DMS79 treated with DMSO at 0.1 percent for 48 hours (cell line): ENCODE data around the gene FUOM.

ENCODE experiments used
- DNase-seq: peaks from one replicate; lab custom pipeline; 2025; lab: John Stamatoyannopoulos, UW

The FUOM gene, protein sequence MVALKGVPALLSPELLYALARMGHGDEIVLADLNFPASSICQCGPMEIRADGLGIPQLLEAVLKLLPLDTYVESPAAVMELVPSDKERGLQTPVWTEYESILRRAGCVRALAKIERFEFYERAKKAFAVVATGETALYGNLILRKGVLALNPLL

GRCh38 chr10:133357285-133358161 lies at the start of gene FUOM:
Gene FUOM, minus strand, starts transcription at chr10:133358019. Its CDS starts 12 bp downstream, at chr10:133358007.
- no peak for DNase-seq

DNA sequence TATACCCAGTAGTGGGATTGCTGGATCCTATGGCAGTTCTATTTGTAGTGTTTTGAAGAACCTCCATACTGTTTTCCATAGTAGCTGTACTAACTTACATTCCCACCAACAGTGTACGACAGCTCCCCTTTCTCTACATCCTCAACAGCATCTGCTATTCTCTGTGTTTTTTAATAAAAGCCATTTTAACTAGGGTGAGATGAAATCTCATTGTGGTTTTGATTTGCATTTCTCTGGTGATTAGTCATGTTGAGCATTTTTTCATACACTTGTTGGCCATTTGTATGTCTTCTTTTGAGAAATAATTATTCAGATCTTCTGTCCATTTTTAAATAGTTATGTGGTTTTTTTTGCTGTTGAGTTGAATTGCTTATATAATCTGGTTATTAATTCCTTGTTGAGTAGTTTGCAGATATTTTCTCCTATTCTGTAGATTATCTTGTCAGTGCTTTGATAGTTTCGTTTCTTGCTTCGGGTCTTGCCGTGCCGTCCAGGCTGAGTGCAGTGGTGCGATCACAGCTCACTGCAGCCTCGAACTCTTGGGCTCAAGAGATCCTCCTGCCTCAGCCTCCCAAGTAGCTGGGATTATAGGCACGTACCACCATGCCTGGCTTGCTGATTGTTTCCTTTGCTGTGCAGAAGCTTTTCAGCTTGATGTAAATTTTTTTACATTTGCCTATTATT lies 48.2 kb upstream of the FUOM start:
- no peak for DNase-seq

GRCh38 chr10:133405272-133405671 lies 47.5 kb upstream of the FUOM start:
- DNase-seq: no peak

DNA sequence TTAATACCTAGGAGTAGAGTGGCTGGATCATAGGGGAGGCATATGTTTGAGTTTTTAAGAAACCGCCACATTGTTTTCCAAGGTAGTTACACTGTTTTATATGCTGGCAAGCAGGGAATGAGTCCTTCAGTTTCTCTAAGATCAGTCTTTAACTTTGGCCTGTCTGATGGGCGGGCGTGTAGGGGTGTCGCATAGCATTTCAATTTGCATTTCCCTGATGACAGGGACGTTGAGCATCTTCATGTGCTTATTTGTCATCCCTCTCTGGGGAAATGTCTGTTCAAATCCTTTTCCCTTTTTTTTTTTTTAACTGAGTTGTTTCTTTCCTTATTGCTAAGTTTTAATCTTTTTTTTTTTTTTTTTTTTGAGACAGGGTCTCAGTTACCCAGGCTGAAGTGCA lies 46.0 kb upstream of the FUOM start:
- DNase-seq: no peak

- DNase-seq: no peak
Measured at GRCh38 chr10:133403359-133403758, 45.5 kb upstream of the FUOM start.

- no peak for DNase-seq
Measured at GRCh38 chr10:133401981-133402725, 44.3 kb upstream of the FUOM start.

- DNase-seq: no peak
Measured at GRCh38 chr10:133401500-133401899, 43.7 kb upstream of the FUOM start.

DNA sequence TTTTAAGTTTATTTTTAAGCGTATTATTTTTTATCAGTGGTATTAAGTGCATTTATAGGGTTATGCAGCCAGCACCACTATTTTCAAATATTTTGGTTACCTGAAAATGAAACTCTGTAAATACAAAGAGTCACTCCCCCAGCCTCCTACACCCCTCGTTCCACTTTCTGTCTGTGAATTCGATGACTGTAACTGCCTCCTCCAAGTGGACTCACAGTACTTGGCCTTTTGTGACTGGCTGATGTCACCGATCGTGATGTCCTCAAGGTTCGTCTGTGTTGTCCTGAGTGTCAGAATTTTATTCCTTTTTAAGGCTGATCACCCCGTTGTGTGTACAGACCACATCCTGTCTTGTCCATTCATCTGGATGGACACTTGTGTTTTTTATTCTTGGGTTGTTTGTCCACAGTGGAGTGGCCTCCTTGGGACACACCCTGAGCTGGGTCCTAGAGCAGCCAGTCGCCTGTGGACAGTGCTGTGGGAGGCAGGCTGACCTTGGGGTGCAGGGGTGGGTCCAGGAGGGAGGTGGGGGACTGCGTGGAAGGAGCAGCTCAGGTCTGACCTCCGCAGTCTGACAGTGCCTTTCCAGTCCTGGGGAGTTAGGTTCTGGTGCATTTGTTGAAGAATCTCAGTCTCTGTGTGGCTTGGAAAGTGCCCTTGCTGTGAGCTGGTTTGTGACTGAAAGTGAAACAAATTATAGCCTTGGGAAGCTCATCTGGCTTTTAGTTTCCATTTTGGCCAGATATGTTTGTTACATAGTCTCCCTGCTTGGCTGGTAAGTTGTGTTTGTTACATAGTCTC lies 43.0 kb upstream of the FUOM start:
- no peak for DNase-seq

- DNase-seq: no peak
Measured at GRCh38 chr10:133399123-133399601, 41.3 kb upstream of the FUOM start.

GRCh38 chr10:133397938-133398337 lies 40.1 kb upstream of the FUOM start:
- DNase-seq: no peak

- DNase-seq: no peak
Measured at GRCh38 chr10:133396035-133396624, 38.3 kb upstream of the FUOM start.

DNA sequence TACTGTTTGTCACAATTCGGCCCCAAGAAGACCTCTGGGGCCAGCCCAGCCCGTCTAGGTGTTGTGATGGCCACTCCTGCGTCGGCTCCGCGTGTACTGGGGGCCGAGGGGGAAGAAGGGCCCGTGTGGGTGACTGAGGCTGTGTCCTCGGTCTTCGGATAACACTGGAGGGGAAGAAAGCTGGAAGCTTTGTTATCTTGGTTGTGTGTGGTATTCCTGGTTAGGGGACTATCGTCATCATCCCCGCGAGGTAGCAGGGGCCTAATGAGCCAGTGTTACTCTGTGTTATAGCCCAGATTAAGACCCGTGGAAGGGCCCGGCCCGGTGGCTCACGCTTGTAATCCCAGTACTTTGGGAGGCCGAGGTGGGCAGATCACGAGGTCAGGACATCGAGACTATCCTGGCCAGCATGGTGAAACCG lies 37.0 kb upstream of the FUOM start:
- DNase-seq: no peak

- peak; percentile 59 for DNase-seq
Measured at GRCh38 chr10:133394064-133394663, 36.3 kb upstream of the FUOM start, which contains the start of gene MTG1. Gene MTG1, plus strand, starts transcription at chr10:133394157. Its CDS starts 64 bp downstream, at chr10:133394221.

DNA sequence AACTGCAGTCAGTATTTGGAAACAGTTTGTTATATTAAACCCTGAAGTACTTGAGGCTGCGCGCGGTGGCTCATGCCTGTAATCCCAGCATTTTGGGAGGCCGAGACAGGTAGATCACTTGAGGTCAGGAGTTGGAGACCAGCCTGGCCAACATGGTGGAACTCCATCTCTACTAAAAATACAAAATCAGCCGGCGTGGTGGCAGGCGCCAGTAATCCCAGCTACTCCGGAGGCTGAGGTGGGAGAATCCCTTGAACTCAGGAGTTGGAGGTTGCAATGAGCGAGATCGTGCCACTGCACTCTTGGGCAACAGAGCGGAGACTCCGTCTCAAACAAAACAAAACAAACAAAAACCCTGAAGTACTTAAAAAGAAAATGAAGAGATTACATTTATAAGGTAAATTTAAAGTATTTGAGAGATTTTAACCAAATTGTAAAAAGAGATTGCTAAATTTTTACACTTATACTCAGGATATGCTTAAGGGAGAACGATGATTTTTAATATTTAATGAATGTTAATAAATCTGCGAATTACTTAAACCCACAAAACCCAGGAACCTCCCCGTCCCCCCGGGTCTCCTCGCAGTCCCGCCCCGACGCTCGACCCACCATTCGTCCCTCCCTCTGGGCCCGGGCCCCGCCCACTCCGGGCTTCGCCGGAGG lies 35.7 kb upstream of the FUOM start:
- no peak for DNase-seq

GRCh38 chr10:133391761-133392518 lies 34.1 kb upstream of the FUOM start:
- DNase-seq: no peak

GRCh38 chr10:133391249-133391635 lies 33.4 kb upstream of the FUOM start:
- no peak for DNase-seq

- no peak for DNase-seq
Measured at GRCh38 chr10:133390597-133391248, 32.9 kb upstream of the FUOM start.
